Adrenal gland (tissue), 12 donors: ENCODE results near the gene MRPS5. TPM values are rescaled to one million over a fixed set of nuclear protein-coding genes. Genes with fewer than 3 reads are reported as not detected.

Experiments
- DNase-seq, 7 donors: peaks; one replicate each; pipeline ENCODE4 v3.0.0-alpha.2; 2019 to 2020
- H3K27ac ChIP-seq, 5 donors: fragments of 200-600 bp; sonication (generic) in 4 of 5; 1 replicate in 3 of 5; 2 replicates in 2 of 5; pipeline versions ENCODE4 v1.5.1 to v1.8.0; 2016 to 2020; ENCODE audit warnings: mild to moderate bottlenecking in 1 of 5
- H3K27me3 ChIP-seq: fragments of 200-600 bp; 2 replicates; pipeline ENCODE4 v1.8.0; 2021
- H3K36me3 ChIP-seq, 2 donors: fragments of 200-600 bp; replicated peaks in 1 of 2; 1 replicate in 1 of 2; 2 replicates in 1 of 2; pipeline versions ENCODE4 v1.5.1 to v1.8.0; 2018 to 2022
- H3K4me1 ChIP-seq, 2 donors: fragments of 200-600 bp; replicated peaks in 1 of 2; 1 replicate in 1 of 2; 2 replicates in 1 of 2; pipeline versions ENCODE4 v1.5.1 to v1.8.0; 2018 to 2021
- H3K4me3 ChIP-seq, 4 donors: fragments of 200-600 bp; sonication (generic) in 3 of 4; one replicate each; pipeline ENCODE4 v1.5.1; 2016 to 2018
- H3K9me3 ChIP-seq, 3 donors: fragments of 200-600 bp; sonication (generic) in 1 of 3; replicated peaks in 1 of 3; 1 replicate in 2 of 3; 2 replicates in 1 of 3; pipeline versions ENCODE4 v1.5.1 to v1.8.0; 2016 to 2021
- CTCF ChIP-seq, 6 experiments: fragments of 450-650 bp in 4 of 6; fragments of 200-600 bp in 2 of 6; sonication (generic) in 1 of 6; IDR thresholded peaks; 1 replicate in 5 of 6; 2 replicates in 1 of 6; pipeline versions ENCODE4 v1.5.1 to v1.8.0; 2016 to 2021; ENCODE audit warnings: antibody characterized with exemption in 6 of 6, mild to moderate bottlenecking in 2 of 6, moderate library complexity in 1 of 6
- POLR2A ChIP-seq, 2 donors: fragments of 450-650 bp; IDR thresholded peaks; one replicate each; pipeline ENCODE4 v1.6.1; 2017; ENCODE audit warnings: antibody characterized with exemption in 2 of 2, mild to moderate bottlenecking in 2 of 2, moderate library complexity in 1 of 2
- WGBS, 4 donors: extraction: QIAGEN DNeasy Blood & Tissue Kit in 2 of 4; methylation state at CpG; one replicate each; pipeline versions ENCODE4 v1.1.5 to v1.1.7; 2013 to 2017; 5-methylcytosine and 5-hydroxymethylcytosine counted together
- intact Hi-C, 2 donors: fragments of 100-400 bp; cut with DNase I; formaldehyde crosslinking; loops; one replicate each; pipeline versions ENCODE4 v1.14.1 to v1.15.0; 2022 to 2023
- polyA plus RNA-seq, 3 donors: library from polyadenylated mRNA; stranded (reverse); fragments of 200-250 nt in 2 of 3; fragments of 350-450 nt in 1 of 3; fragmentation: Illumina TruSeq in 1 of 3; extraction: RNeasy Lipid Tissue Mini Kit (QIAGEN cat#74804) in 1 of 3; gene quantifications; one replicate each; pipeline ENCODE4 v1.2.3, GENCODE V29; 2013 to 2014
- total RNA-seq, 9 donors: library from RNA; depleted of rRNA in 4 of 9; stranded (reverse); fragments of >200 nt in 4 of 9; fragments of 120-200 nt in 1 of 9; fragmentation: NEBNext Ultra II Directional in 1 of 9; extraction: Animal tissue kit (Norgen Biotek cat#: 25700) in 1 of 9; gene quantifications; one replicate each; pipeline versions ENCODE4 v1.1.0 to v1.2.4, GENCODE V29; 2013 to 2023
- donor health status: healthy with polysubstance abuse.
- donor health status: Bipolar disorder and iron deficiency.
- donor health status: DM: yes; HTN: yes; CAD: no.
- donor health status: DM: no; HTN: no; CAD: no.
- donor health status: DM: no; HTN: no; CAD: no.
- donor health status: DM: yes; HTN: yes; CAD: no.

The MRPS5 gene
- total and polyA plus RNA-seq, 12 donors = 41.0 to 99.0 (median 60.3) TPM

- no peak for DNase-seq
- H3K4me1 ChIP-seq = no peaks in the 10 kb centered on the region
- TF ChIP-seq POLR2A (IDR thresholded peaks at IDR 0.05) (no peak), CTCF (IDR thresholded peaks at IDR 0.05) (no peak)
- intact Hi-C loops = no loop called here
- no peaks in the 10 kb centered on the region for H3K27me3 ChIP-seq
- H3K9me3 ChIP-seq = no peaks in the 10 kb centered on the region
- H3K27ac ChIP-seq = no peak overlapping the region
- WGBS, 4 donors = 61 to 85% (median 65%) methylated on average over 3 to 6 of the region's 6 CpGs
- no peak overlapping the region for H3K4me3 ChIP-seq
- H3K36me3 ChIP-seq = no peaks in the 10 kb centered on the region
These were observed 69.3 kb downstream of the MRPS5 start for GRCh38 chr2:95052307-95052706.

GRCh38 chr2:95051626-95052025 lies 70.0 kb downstream of the MRPS5 start:
- Histone ChIP-seq H3K27me3 (no peaks in the 10 kb centered on the region), H3K4me1 (no peaks in the 10 kb centered on the region), H3K9me3 (no peaks in the 10 kb centered on the region), H3K4me3 (no peak overlapping the region), H3K36me3 (no peaks in the 10 kb centered on the region), H3K27ac (no peak overlapping the region)
- no peak for DNase-seq
- WGBS, 4 donors = 79 to 86% (median 85%) methylated on average over 10 of the region's 10 CpGs
- intact Hi-C loops = no loop called here
- TF ChIP-seq POLR2A (IDR thresholded peaks at IDR 0.05) = no peak
- no peak for TF ChIP-seq CTCF (IDR thresholded peaks at IDR 0.05)

- TF ChIP-seq CTCF (IDR thresholded peaks at IDR 0.05) (no peak), POLR2A (IDR thresholded peaks at IDR 0.05) (no peak)
These were observed 71.0 kb downstream of the MRPS5 start for GRCh38 chr2:95050385-95051300.

GRCh38 chr2:95049961-95050360 lies 71.6 kb downstream of the MRPS5 start:
- Histone ChIP-seq H3K9me3 (no peaks in the 10 kb centered on the region), H3K27ac (no peak overlapping the region), H3K4me1 (no peaks in the 10 kb centered on the region), H3K36me3 (no peaks in the 10 kb centered on the region), H3K4me3 (no peak overlapping the region), H3K27me3 (no peaks in the 10 kb centered on the region)
- WGBS, 4 donors = 81 to 92% (median 89%) methylated on average over 4 to 6 of the region's 6 CpGs
- TF ChIP-seq CTCF (IDR thresholded peaks at IDR 0.05) = no peak
- no peak for TF ChIP-seq POLR2A (IDR thresholded peaks at IDR 0.05)
- no peak for DNase-seq
- intact Hi-C loops = no loop called here

More at GRCh38 chr2:95050385-95051300, 71.0 kb downstream of the MRPS5 start:
- Histone ChIP-seq H3K4me3 (no peak overlapping the region), H3K36me3 (no peaks in the 10 kb centered on the region), H3K27ac (no peak overlapping the region), H3K9me3 (no peaks in the 10 kb centered on the region), H3K27me3 (no peaks in the 10 kb centered on the region), H3K4me1 (no peaks in the 10 kb centered on the region)
- DNase-seq = no peak
- WGBS, 4 donors = 57 to 71% (median 63%) methylated on average over 6 to 7 of the region's 7 CpGs
- intact Hi-C loops = no loop called here
